HG02759 (cell line): ENCODE measurements around the gene ETFBKMT.
"Not testable (repeated sequence)": the region's sequence is repeated elsewhere in the genome, so short reads cannot be mapped to it uniquely, and the experiment has no call there.

ENCODE experiments used
- ATAC-seq: cut with Tn5 transposase; IDR thresholded peaks from one replicate; pipeline ENCODE4 v1.9.1; 2021; ENCODE audit warnings: mild to moderate bottlenecking, moderate library complexity; ENCODE audit not compliant: unreplicated experiment

Gene ETFBKMT

GRCh38 chr12:31716998-31717397 is 57.5 kb downstream of the ETFBKMT start:
- not testable (repeated sequence) for ATAC-seq

- ATAC-seq = not testable (repeated sequence)
Observed at GRCh38 chr12:31718542-31719198, 59.2 kb downstream of the ETFBKMT start.

GRCh38 chr12:31722580-31722979 is 63.1 kb downstream of the ETFBKMT start:
- ATAC-seq = no peak
